Natural killer cell (primary cell): ENCODE results near the gene NUBP2. TPM values are rescaled to one million over a fixed set of nuclear protein-coding genes. Genes with fewer than 3 reads are reported as not detected.

Experiments used
- ATAC-seq, 3 donors: fragments of 150-1000 bp in 2 of 3; fragments of 200-7000 bp in 1 of 3; cut with Tn5 transposase; 1 replicate in 1 of 3; 2 replicates in 2 of 3; pipeline ENCODE4 v1.10.0; 2021; ENCODE audit warnings: mild to moderate bottlenecking in 2 of 3, moderate library complexity in 2 of 3
- DNase-seq, 2 donors: peaks; one replicate each; pipeline versions ENCODE4 v3.0.0 to v3.0.0-alpha.2; 2013 to 2021; ENCODE audit warnings: mixed read lengths in 1 of 2
- H3K27ac ChIP-seq: one replicate; pipeline ENCODE4 v1.5.1; 2013; ENCODE audit warnings: mild to moderate bottlenecking, low read length
- H3K27me3 ChIP-seq: one replicate; pipeline ENCODE4 v1.6.1; 2013; ENCODE audit warnings: low read length; ENCODE audit not compliant: control insufficient read depth, insufficient read depth
- H3K36me3 ChIP-seq: one replicate; pipeline ENCODE4 v1.6.1; 2013; ENCODE audit warnings: low read length; ENCODE audit not compliant: control insufficient read depth, insufficient read depth
- H3K4me1 ChIP-seq: one replicate; pipeline ENCODE4 v1.6.1; 2013; ENCODE audit warnings: low read length; ENCODE audit not compliant: control insufficient read depth, insufficient read depth
- H3K4me3 ChIP-seq: one replicate; pipeline ENCODE4 v1.5.1; 2013; ENCODE audit warnings: low read length
- H3K9me3 ChIP-seq: one replicate; pipeline ENCODE4 v1.6.1; 2013; ENCODE audit warnings: low read length; ENCODE audit not compliant: control insufficient read depth, insufficient read depth
- H3K27ac Mint-ChIP-seq, 2 donors: one replicate each; pipeline ENCODE4 v1.8.0; 2022; ENCODE audit warnings: mild to moderate bottlenecking in 2 of 2, mixed read lengths in 2 of 2, moderate library complexity in 1 of 2
- H3K27me3 Mint-ChIP-seq, 2 donors: one replicate each; pipeline ENCODE4 v1.8.0; 2022; ENCODE audit warnings: low read depth in 2 of 2, mixed read lengths in 2 of 2
- H3K36me3 Mint-ChIP-seq: one replicate; pipeline ENCODE4 v1.8.0; 2022; ENCODE audit warnings: mixed read lengths
- H3K4me1 Mint-ChIP-seq, 2 donors: one replicate each; pipeline ENCODE4 v1.8.0; 2022; ENCODE audit warnings: mixed read lengths in 2 of 2
- H3K4me3 Mint-ChIP-seq: one replicate; pipeline ENCODE4 v1.8.0; 2022; ENCODE audit warnings: mild to moderate bottlenecking, moderate library complexity, mixed read lengths
- H3K9me3 Mint-ChIP-seq, 2 donors: one replicate each; pipeline ENCODE4 v1.8.0; 2022; ENCODE audit warnings: mixed read lengths in 2 of 2
- WGBS: methylation state at CpG from one replicate; pipeline ENCODE4 v1.1.7; 2013; ENCODE audit warnings: missing lambda C conversion rate; ENCODE audit not compliant: insufficient coverage; 5-methylcytosine and 5-hydroxymethylcytosine counted together
- intact Hi-C: fragments of 100-400 bp; cut with micrococcal nuclease; formaldehyde crosslinking; loops from one replicate; pipeline ENCODE4 v1.14.2; 2022
- total RNA-seq, 4 donors: library from RNA; stranded (reverse); fragments of 120-200 nt in 1 of 4; gene quantifications; one replicate each; pipeline versions ENCODE4 v1.2.3 to v1.2.4, GENCODE V29; 2013 to 2022
- TF ChIP-seq, protein P1 (sequence below): fragments of 200-600 bp; IDR thresholded peaks from one replicate; pipeline ENCODE4 v1.8.0; 2022; ENCODE audit warnings: antibody characterized with exemption

The NUBP2 gene
- total RNA-seq, 3 donors from 2014 or later (not counting 1 experiment from before 2014, with no cell fraction given) = 39.5 to 51.9 (median 49.4) TPM

DNA sequence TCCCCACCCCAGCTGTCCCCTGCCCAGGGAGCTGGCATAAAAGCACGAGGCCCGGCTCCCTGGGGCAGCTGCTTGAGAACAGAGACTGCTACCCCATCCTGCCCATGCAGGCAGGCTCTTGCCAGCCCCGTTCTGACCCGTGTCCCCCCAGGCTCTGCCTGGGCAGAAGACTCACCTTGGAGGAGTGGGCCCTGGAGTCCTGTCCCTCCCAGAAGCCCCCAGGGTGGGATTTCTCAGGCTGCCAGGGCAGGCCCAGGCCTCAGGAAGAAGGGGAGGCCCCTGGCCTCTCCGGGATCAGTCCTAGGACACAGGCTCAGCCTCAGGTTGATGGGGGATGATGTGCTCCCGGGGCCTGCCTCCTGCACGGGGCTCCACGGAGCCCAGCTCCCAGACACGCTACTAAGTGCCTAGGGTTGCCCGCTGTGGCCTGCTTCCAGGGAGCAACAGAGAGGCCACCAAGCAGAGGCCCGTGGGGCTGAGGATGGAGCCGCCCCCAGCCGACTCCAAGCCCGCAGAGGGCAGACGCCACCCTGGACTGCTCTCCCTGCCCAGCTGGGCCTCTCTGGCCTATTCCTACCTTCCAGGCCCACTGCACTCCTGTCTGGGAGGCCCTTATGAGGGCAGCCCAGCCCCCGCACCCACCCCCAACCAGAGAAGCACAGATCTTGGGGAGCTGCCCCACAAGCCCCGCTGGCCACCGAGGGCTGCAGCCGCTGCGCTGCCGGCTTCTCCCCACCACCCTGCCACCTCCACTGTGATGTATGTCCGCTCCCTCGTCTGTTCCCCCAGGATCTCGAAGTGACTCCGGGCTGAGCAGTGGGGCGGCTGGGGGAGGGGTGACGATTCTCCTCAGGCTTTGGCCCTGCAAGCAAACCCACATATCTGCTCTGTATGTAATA lies 13.1 kb upstream of the NUBP2 start:
- Mint-ChIP-seq H3K4me3 (peak overlapping the region; percentile 73), H3K27ac (peak overlapping the region; percentile 67 to 70), H3K27me3 (no peaks in the 10 kb centered on the region), H3K36me3 (no peaks in the 10 kb centered on the region), H3K9me3 (no peaks in the 10 kb centered on the region), H3K4me1 (peaks cover 14 to 21% of the 10 kb centered on the region in 2 donors)
- intact Hi-C loops = loop anchor here (5.0 to 10.0 kb wide), 2 partner anchors 155 to 383 kb away; no protein-coding TSS in a partner anchor
- H3K36me3 ChIP-seq = peaks cover 33% of the 10 kb centered on the region
- peak overlapping the region; percentile 69 for H3K27ac ChIP-seq
- H3K27me3 ChIP-seq = no peaks in the 10 kb centered on the region
- H3K4me1 ChIP-seq = peaks cover 40% of the 10 kb centered on the region
- no peak for DNase-seq
- TF ChIP-seq, protein P1, sequence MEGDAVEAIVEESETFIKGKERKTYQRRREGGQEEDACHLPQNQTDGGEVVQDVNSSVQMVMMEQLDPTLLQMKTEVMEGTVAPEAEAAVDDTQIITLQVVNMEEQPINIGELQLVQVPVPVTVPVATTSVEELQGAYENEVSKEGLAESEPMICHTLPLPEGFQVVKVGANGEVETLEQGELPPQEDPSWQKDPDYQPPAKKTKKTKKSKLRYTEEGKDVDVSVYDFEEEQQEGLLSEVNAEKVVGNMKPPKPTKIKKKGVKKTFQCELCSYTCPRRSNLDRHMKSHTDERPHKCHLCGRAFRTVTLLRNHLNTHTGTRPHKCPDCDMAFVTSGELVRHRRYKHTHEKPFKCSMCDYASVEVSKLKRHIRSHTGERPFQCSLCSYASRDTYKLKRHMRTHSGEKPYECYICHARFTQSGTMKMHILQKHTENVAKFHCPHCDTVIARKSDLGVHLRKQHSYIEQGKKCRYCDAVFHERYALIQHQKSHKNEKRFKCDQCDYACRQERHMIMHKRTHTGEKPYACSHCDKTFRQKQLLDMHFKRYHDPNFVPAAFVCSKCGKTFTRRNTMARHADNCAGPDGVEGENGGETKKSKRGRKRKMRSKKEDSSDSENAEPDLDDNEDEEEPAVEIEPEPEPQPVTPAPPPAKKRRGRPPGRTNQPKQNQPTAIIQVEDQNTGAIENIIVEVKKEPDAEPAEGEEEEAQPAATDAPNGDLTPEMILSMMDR = no peak
- WGBS = 95% methylated on average over 27 of the region's 27 CpGs
- H3K9me3 ChIP-seq = no peaks in the 10 kb centered on the region
- ATAC-seq = no peak
- no peak overlapping the region for H3K4me3 ChIP-seq

DNA sequence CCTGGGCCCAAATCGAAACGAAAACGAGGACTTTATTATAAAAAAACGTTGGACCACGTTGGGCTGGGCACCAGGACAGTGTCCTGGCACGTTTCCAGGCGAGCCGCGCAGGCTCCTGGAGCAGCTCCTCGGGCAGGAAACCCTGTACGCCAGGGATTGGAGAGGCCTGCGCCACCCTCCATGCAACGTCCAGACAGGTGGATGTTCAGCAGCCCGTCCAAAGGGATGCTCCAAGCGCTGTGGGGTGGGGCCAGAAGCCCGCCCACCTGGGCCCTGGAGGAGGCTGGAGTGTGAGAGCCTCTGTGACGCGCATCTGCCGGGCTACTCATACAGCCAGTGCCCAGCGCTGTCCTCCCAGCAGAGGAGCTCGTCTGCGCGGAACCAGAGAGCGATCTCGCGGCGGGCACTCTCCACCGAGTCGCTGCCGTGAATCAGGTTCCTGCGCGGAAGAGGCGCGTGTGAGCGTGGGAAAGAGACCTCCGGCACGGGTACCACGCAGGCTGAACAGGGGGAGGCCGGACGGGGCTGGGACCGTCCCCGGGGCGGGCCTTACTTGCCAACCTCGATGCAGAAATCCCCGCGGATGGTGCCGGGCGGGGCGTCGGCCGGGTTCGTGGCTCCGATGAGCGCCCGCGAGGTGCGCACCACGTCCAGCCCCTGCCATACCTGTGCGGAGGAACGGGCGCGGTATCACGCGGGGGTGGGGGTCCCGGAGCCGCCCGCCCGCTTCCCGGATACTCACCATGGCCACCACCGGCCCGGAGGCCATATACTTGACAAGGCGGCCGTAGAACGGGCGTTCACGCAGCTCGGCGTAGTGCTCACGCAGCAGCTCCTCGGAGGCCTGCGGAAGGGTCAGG lies 12.2 kb upstream of the NUBP2 start:
- H3K36me3 Mint-ChIP-seq = no peaks in the 10 kb centered on the region
- ATAC-seq = peak; percentile 36 to 56 (median 50)
- peak overlapping the region; percentile 69 for H3K27ac ChIP-seq
- H3K9me3 ChIP-seq = no peaks in the 10 kb centered on the region
- DNase-seq = peak; percentile 53 to 79
- no peaks in the 10 kb centered on the region for H3K27me3 Mint-ChIP-seq
- H3K9me3 Mint-ChIP-seq = no peaks in the 10 kb centered on the region
- peaks cover 29% of the 10 kb centered on the region for H3K36me3 ChIP-seq
- intact Hi-C loops = loop anchor here (5.0 to 10.0 kb wide), 2 partner anchors 154 to 382 kb away; no protein-coding TSS in a partner anchor
- WGBS = 26% methylated on average over 81 of the region's 81 CpGs
- no peaks in the 10 kb centered on the region for H3K27me3 ChIP-seq
- peaks cover 41% of the 10 kb centered on the region for H3K4me1 ChIP-seq
- H3K4me3 ChIP-seq = peak overlapping the region; percentile 61
- H3K27ac Mint-ChIP-seq = peak overlapping the region; percentile 67 to 70
- peaks cover 14 to 21% of the 10 kb centered on the region in 2 donors for H3K4me1 Mint-ChIP-seq
- H3K4me3 Mint-ChIP-seq = peak overlapping the region; percentile 73
- TF ChIP-seq, protein P1 = no peak

DNA sequence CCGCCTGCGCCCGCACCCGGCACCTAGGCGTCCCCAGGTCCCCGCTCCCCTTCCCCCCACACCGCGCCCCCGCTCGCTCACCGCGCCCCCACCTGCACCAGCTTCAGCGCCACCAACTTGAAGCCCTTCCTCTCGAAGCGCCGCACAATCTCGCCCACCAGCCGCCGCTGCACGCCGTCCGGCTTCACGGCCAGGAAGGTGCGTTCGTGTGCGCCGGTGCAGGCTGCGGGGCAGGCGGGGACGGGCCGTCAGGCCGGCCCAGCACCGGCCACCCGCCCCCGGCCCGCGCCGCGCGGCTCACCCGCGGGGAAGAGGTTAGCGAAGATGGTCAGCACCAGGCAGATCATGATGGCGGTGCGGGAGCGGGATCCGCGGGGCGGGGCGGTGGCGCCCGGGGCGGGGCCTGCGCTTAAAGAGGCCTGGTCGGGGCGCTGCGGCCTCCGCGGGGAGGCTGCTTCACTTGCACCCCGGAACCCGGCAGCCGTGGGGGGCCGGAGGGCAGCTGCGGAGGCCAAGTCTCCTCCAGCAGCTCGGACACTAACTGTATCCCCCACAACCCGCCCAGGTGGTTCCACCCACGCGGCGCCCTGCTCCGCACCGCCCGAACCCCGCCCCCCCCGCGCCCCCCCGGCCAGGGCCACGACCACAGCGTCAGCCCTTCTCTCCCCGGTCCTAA lies 11.4 kb upstream of the NUBP2 start, which contains the start of gene NME3:
TSS of gene NME3 (minus strand) at position 356 of the 676 bp plus-strand sequence. CDS start at position 347, 9 bp downstream.
- peak within 1 kb of the TSS; percentile 87 to 88 for H3K27ac Mint-ChIP-seq
- peak within 1 kb of the TSS; percentile 97 for H3K4me3 Mint-ChIP-seq
- Histone ChIP-seq H3K4me3 (peak within 1 kb of the TSS; percentile 61), H3K27ac (peak within 1 kb of the TSS; percentile 69), H3K27me3 (no peaks in the 10 kb centered on the region), H3K36me3 (peaks cover 23% of the 10 kb centered on the region), H3K4me1 (peaks cover 41% of the 10 kb centered on the region), H3K9me3 (no peaks in the 10 kb centered on the region)
- ATAC-seq (peak; percentile 64 to 74 (median 68)), DNase-seq (peak; percentile 81 to 82)
- H3K27me3 Mint-ChIP-seq = no peaks in the 10 kb centered on the region
- WGBS = under 1% methylated on average over 73 of the region's 79 CpGs
- H3K36me3 Mint-ChIP-seq = no peaks in the 10 kb centered on the region
- peaks cover 14 to 21% of the 10 kb centered on the region in 2 donors for H3K4me1 Mint-ChIP-seq
- TF ChIP-seq, protein P1 = no peak
- no peaks in the 10 kb centered on the region for H3K9me3 Mint-ChIP-seq
- intact Hi-C loops = loop anchor here (5.0 to 10.0 kb wide), 2 partner anchors 153 to 381 kb away; no protein-coding TSS in a partner anchor
